Measurements from ENCODE around the gene MPRIP. TPM values are rescaled to one million over a fixed set of nuclear protein-coding genes. Genes with fewer than 3 reads are reported as not detected.

Gene MPRIP
- total and polyA plus RNA-seq, 2 donors (not counting 3 experiments of a cell fraction or from before 2014, with no cell fraction given), result 94.6 to 246 TPM

GRCh38 chr17:17060930-17061329 is 18.7 kb downstream of the MPRIP start:
- Histone ChIP-seq H3K9me1 (replicated peaks; ENCODE audit: control insufficient read depth, extremely low read depth, insufficient read depth, low read length) (no peaks in the 10 kb centered on the region), H3K79me2 (ENCODE audit: control insufficient read depth, insufficient read depth, low read length) (peaks cover 100% of the 10 kb centered on the region), H3K4me3 (replicated peaks in 1 of 3; ENCODE audit: insufficient read depth in 1 of 3, low read depth in 1 of 3, low read length in 3 of 3) (no peak overlapping the region), H4K20me1 (replicated peaks; ENCODE audit: control insufficient read depth, extremely low read depth, insufficient read depth, low read length) (peaks cover 4% of the 10 kb centered on the region), H3K4me1 (ENCODE audit: control insufficient read depth, extremely low read depth, insufficient read depth, low read length) (no peaks in the 10 kb centered on the region), H2AFZ (ENCODE audit: low read depth, low read length) (no peak overlapping the region), H3K9ac (replicated peaks; ENCODE audit: extremely low read depth, insufficient read depth, low read length) (no peak overlapping the region), H3K9me3 (replicated peaks; ENCODE audit: control insufficient read depth, insufficient read depth, low read length) (no peaks in the 10 kb centered on the region), H3K27me3 (ENCODE audit: control insufficient read depth in 2 of 2, insufficient read depth in 2 of 2, low read length in 2 of 2) (no peaks in the 10 kb centered on the region), H3K27ac (ENCODE audit: insufficient read depth, low read depth, low read length) (no peak overlapping the region), H3K4me2 (ENCODE audit: insufficient read depth, low read length) (no peak overlapping the region), H3K36me3 (ENCODE audit: control insufficient read depth in 2 of 2, extremely low read depth in 1 of 2, insufficient read depth in 2 of 2, low read length in 2 of 2) (peaks cover 0 to 8% of the 10 kb centered on the region in 2 experiments)
- DNase-seq (ENCODE audit: low read depth, low spot score), result no peak
- FAIRE-seq, result no peak
- CTCF ChIA-PET, result no interaction called here
- dilution Hi-C loops (cut with MboI; ENCODE audit: extremely low pct_ligation_motif_present, low sequenced_read_pairs) (no loop called here), intact Hi-C loops (cut with micrococcal nuclease) (loop anchor here (10.0 kb wide), 1 partner anchor 56 kb away; no protein-coding TSS in a partner anchor)
- TF ChIP-seq MYC (IDR thresholded peaks at IDR 0.05; ENCODE audit: low read depth, low read length), result no peak
- no peak for TF ChIP-seq POLR2A (IDR thresholded peaks at IDR 0.05; ENCODE audit: low read depth, low read length)
- no peak for TF ChIP-seq POLR2AphosphoS5 (IDR thresholded peaks at IDR 0.05; ENCODE audit: insufficient read depth, low read depth, low read length)
- no peak for TF ChIP-seq FOS (IDR thresholded peaks at IDR 0.05; ENCODE audit: borderline replicate concordance, insufficient read depth, low read length)
- no peak for TF ChIP-seq GATA2 (IDR thresholded peaks at IDR 0.05; ENCODE audit: insufficient read depth, insufficient read length, low read depth, low read length)
- TF ChIP-seq MAX (IDR thresholded peaks at IDR 0.05; ENCODE audit: insufficient read depth, insufficient read length), result no peak
- TF ChIP-seq JUN (IDR thresholded peaks at IDR 0.05; ENCODE audit: borderline replicate concordance, insufficient read depth, insufficient read length, low read depth), result no peak
- TF ChIP-seq, protein P1, sequence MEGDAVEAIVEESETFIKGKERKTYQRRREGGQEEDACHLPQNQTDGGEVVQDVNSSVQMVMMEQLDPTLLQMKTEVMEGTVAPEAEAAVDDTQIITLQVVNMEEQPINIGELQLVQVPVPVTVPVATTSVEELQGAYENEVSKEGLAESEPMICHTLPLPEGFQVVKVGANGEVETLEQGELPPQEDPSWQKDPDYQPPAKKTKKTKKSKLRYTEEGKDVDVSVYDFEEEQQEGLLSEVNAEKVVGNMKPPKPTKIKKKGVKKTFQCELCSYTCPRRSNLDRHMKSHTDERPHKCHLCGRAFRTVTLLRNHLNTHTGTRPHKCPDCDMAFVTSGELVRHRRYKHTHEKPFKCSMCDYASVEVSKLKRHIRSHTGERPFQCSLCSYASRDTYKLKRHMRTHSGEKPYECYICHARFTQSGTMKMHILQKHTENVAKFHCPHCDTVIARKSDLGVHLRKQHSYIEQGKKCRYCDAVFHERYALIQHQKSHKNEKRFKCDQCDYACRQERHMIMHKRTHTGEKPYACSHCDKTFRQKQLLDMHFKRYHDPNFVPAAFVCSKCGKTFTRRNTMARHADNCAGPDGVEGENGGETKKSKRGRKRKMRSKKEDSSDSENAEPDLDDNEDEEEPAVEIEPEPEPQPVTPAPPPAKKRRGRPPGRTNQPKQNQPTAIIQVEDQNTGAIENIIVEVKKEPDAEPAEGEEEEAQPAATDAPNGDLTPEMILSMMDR (IDR thresholded peaks at IDR 0.05; ENCODE audit: extremely low read depth in 1 of 2, insufficient read depth in 1 of 2, low read depth in 1 of 2, low read length in 2 of 2), result no peak
- TF ChIP-seq EZH2 (IDR thresholded peaks at IDR 0.05; ENCODE audit: borderline replicate concordance, low read depth, low read length, severe bottlenecking), result no peak
- POLR2A ChIA-PET, result no interaction called here
- no TSS peak for BruUV-seq (replicated peaks)

All from endothelial cell of umbilical vein (primary cell).